ENCODE measurements around the gene PIP4K2C. TPM values are rescaled to one million over a fixed set of nuclear protein-coding genes. Genes with fewer than 3 reads are reported as not detected.

The PIP4K2C gene
- total RNA-seq, 1 experiment from 2014 or later = 26.0 TPM

- Histone ChIP-seq H3K4me3 (ENCODE audit: insufficient read depth, low read depth, low read length) (no peak overlapping the region), H3K27me3 (ENCODE audit: control insufficient read depth, insufficient read depth, low read length) (no peaks in the 10 kb centered on the region; the same call in 1 of the 2 replicates), H3K36me3 (replicated peaks; ENCODE audit: control insufficient read depth, insufficient read depth, low read length) (peaks cover 19% of the 10 kb centered on the region)
- DNase-seq = no peak
Observed at GRCh38 chr12:57571926-57572762, 18.8 kb upstream of the PIP4K2C start.

- Histone ChIP-seq H3K27me3 (ENCODE audit: control insufficient read depth, insufficient read depth, low read length) (no peaks in the 10 kb centered on the region; the same call in 1 of the 2 replicates), H3K36me3 (replicated peaks; ENCODE audit: control insufficient read depth, insufficient read depth, low read length) (peaks cover 21% of the 10 kb centered on the region), H3K4me3 (ENCODE audit: insufficient read depth, low read depth, low read length) (no peak overlapping the region)
- no peak for DNase-seq
Observed at GRCh38 chr12:57574795-57575194, 16.2 kb upstream of the PIP4K2C start.

GRCh38 chr12:57575771-57576612 lies 15.0 kb upstream of the PIP4K2C start:
- Histone ChIP-seq H3K36me3 (replicated peaks; ENCODE audit: control insufficient read depth, insufficient read depth, low read length) (peaks cover 21% of the 10 kb centered on the region), H3K27me3 (ENCODE audit: control insufficient read depth, insufficient read depth, low read length) (no peaks in the 10 kb centered on the region; the same call in 1 of the 2 replicates), H3K4me3 (ENCODE audit: insufficient read depth, low read depth, low read length) (no peak overlapping the region)
- no peak for DNase-seq

GRCh38 chr12:57576613-57577160 lies 14.3 kb upstream of the PIP4K2C start:
- Histone ChIP-seq H3K27me3 (ENCODE audit: control insufficient read depth, insufficient read depth, low read length) (no peaks in the 10 kb centered on the region; the same call in 1 of the 2 replicates), H3K4me3 (ENCODE audit: insufficient read depth, low read depth, low read length) (no peak overlapping the region), H3K36me3 (replicated peaks; ENCODE audit: control insufficient read depth, insufficient read depth, low read length) (peaks cover 28% of the 10 kb centered on the region)
- no peak for DNase-seq

GRCh38 chr12:57577981-57578758 lies 12.8 kb upstream of the PIP4K2C start:
- no peaks in the 10 kb centered on the region; the same call in 1 of the 2 replicates for H3K27me3 ChIP-seq (ENCODE audit: control insufficient read depth, insufficient read depth, low read length)
- H3K36me3 ChIP-seq (replicated peaks; ENCODE audit: control insufficient read depth, insufficient read depth, low read length) = peaks cover 21% of the 10 kb centered on the region
- no peak for DNase-seq
- no peak overlapping the region for H3K4me3 ChIP-seq (ENCODE audit: insufficient read depth, low read depth, low read length)

GRCh38 chr12:57579011-57579410 lies 12.0 kb upstream of the PIP4K2C start:
- no peak for DNase-seq
- Histone ChIP-seq H3K36me3 (replicated peaks; ENCODE audit: control insufficient read depth, insufficient read depth, low read length) (peaks cover 21% of the 10 kb centered on the region), H3K4me3 (ENCODE audit: insufficient read depth, low read depth, low read length) (no peak overlapping the region), H3K27me3 (ENCODE audit: control insufficient read depth, insufficient read depth, low read length) (no peaks in the 10 kb centered on the region; the same call in 1 of the 2 replicates)

GRCh38 chr12:57579677-57580465 lies 11.1 kb upstream of the PIP4K2C start:
- no peak overlapping the region for H3K4me3 ChIP-seq (ENCODE audit: insufficient read depth, low read depth, low read length)
- no peak for DNase-seq
- peaks cover 21% of the 10 kb centered on the region for H3K36me3 ChIP-seq (replicated peaks; ENCODE audit: control insufficient read depth, insufficient read depth, low read length)
- H3K27me3 ChIP-seq (ENCODE audit: control insufficient read depth, insufficient read depth, low read length) = no peaks in the 10 kb centered on the region; the same call in 1 of the 2 replicates

- Histone ChIP-seq H3K27me3 (ENCODE audit: control insufficient read depth, insufficient read depth, low read length) (peaks cover 2% of the 10 kb centered on the region; the same call in 1 of the 2 replicates), H3K36me3 (replicated peaks; ENCODE audit: control insufficient read depth, insufficient read depth, low read length) (peaks cover 19% of the 10 kb centered on the region), H3K4me3 (ENCODE audit: insufficient read depth, low read depth, low read length) (no peak overlapping the region)
- no peak for DNase-seq
Observed at GRCh38 chr12:57580466-57580795, 10.6 kb upstream of the PIP4K2C start.

- Histone ChIP-seq H3K36me3 (replicated peaks; ENCODE audit: control insufficient read depth, insufficient read depth, low read length) (peaks cover 13% of the 10 kb centered on the region), H3K4me3 (ENCODE audit: insufficient read depth, low read depth, low read length) (no peak overlapping the region), H3K27me3 (ENCODE audit: control insufficient read depth, insufficient read depth, low read length) (peaks cover 3% of the 10 kb centered on the region; the same call in 1 of the 2 replicates)
- no peak for DNase-seq
Observed at GRCh38 chr12:57581802-57582201, 9.2 kb upstream of the PIP4K2C start.

GRCh38 chr12:57582440-57582839 lies 8.6 kb upstream of the PIP4K2C start:
- Histone ChIP-seq H3K4me3 (ENCODE audit: insufficient read depth, low read depth, low read length) (no peak overlapping the region), H3K36me3 (replicated peaks; ENCODE audit: control insufficient read depth, insufficient read depth, low read length) (peaks cover 13% of the 10 kb centered on the region), H3K27me3 (ENCODE audit: control insufficient read depth, insufficient read depth, low read length) (peaks cover 3% of the 10 kb centered on the region; the same call in 1 of the 2 replicates)
- no peak for DNase-seq

- H3K27me3 ChIP-seq (ENCODE audit: control insufficient read depth, insufficient read depth, low read length) = peaks cover 5% of the 10 kb centered on the region
- peak; percentile 92 for DNase-seq
- H3K4me3 ChIP-seq (ENCODE audit: insufficient read depth, low read depth, low read length) = no peak overlapping the region
Observed at GRCh38 chr12:57583008-57583831, 7.8 kb upstream of the PIP4K2C start.

GRCh38 chr12:57584050-57584449 lies 6.9 kb upstream of the PIP4K2C start:
- H3K27me3 ChIP-seq (ENCODE audit: control insufficient read depth, insufficient read depth, low read length) = peaks cover 8% of the 10 kb centered on the region

More at GRCh38 chr12:57583008-57583831, 7.8 kb upstream of the PIP4K2C start:
- peaks cover 9% of the 10 kb centered on the region for H3K36me3 ChIP-seq (replicated peaks; ENCODE audit: control insufficient read depth, insufficient read depth, low read length)

GRCh38 chr12:57584690-57585089 lies 6.3 kb upstream of the PIP4K2C start:
- DNase-seq = no peak
- Histone ChIP-seq H3K36me3 (replicated peaks; ENCODE audit: control insufficient read depth, insufficient read depth, low read length) (peaks cover 9% of the 10 kb centered on the region), H3K4me3 (ENCODE audit: insufficient read depth, low read depth, low read length) (no peak overlapping the region), H3K27me3 (ENCODE audit: control insufficient read depth, insufficient read depth, low read length) (peaks cover 8% of the 10 kb centered on the region)

More at GRCh38 chr12:57584050-57584449, 6.9 kb upstream of the PIP4K2C start:
- no peak for DNase-seq
- peaks cover 9% of the 10 kb centered on the region for H3K36me3 ChIP-seq (replicated peaks; ENCODE audit: control insufficient read depth, insufficient read depth, low read length)
- H3K4me3 ChIP-seq (ENCODE audit: insufficient read depth, low read depth, low read length) = no peak overlapping the region

Measured in H7 (cell line).